Spleen (tissue), 11 donors: ENCODE measurements around the gene FXYD3. TPM values are rescaled to one million over a fixed set of nuclear protein-coding genes. Genes with fewer than 3 reads are reported as not detected.

ENCODE experiments used
- DNase-seq: peaks from one replicate; pipeline ENCODE4 v3.0.0-alpha.2; 2020
- H3K27ac ChIP-seq, 8 donors: fragments of 200-600 bp; sonication (generic) in 7 of 8; 1 replicate in 4 of 8; 2 replicates in 4 of 8; pipeline versions ENCODE4 v1.5.0 to v1.8.0; 2016 to 2021; ENCODE audit warnings: inconsistent platforms in 4 of 8, mild to moderate bottlenecking in 4 of 8, moderate library complexity in 1 of 8
- H3K27me3 ChIP-seq, 7 donors: fragments of 200-600 bp; sonication (generic) in 6 of 7; replicated peaks in 1 of 7; 1 replicate in 4 of 7; 2 replicates in 3 of 7; pipeline versions ENCODE4 v1.5.0 to v1.8.0; 2016 to 2021; ENCODE audit warnings: inconsistent platforms in 3 of 7, mild to moderate bottlenecking in 1 of 7
- H3K36me3 ChIP-seq, 6 donors: fragments of 200-600 bp; sonication (generic) in 5 of 6; 1 replicate in 4 of 6; 2 replicates in 2 of 6; pipeline versions ENCODE4 v1.5.0 to v1.8.0; 2016 to 2021; ENCODE audit warnings: inconsistent platforms in 2 of 6
- H3K4me1 ChIP-seq, 6 donors: fragments of 200-600 bp; sonication (generic) in 5 of 6; 1 replicate in 3 of 6; 2 replicates in 3 of 6; pipeline versions ENCODE4 v1.5.0 to v1.8.0; 2016 to 2021; ENCODE audit warnings: inconsistent platforms in 3 of 6
- H3K4me3 ChIP-seq, 8 donors: fragments of 200-600 bp; sonication (generic) in 7 of 8; 1 replicate in 4 of 8; 2 replicates in 4 of 8; pipeline versions ENCODE4 v1.5.0 to v1.8.0; 2016 to 2021; ENCODE audit warnings: inconsistent platforms in 4 of 8, mild to moderate bottlenecking in 4 of 8, moderate library complexity in 2 of 8
- H3K9me3 ChIP-seq, 8 donors: fragments of 200-600 bp; sonication (generic) in 7 of 8; 1 replicate in 4 of 8; 2 replicates in 4 of 8; pipeline versions ENCODE4 v1.5.0 to v1.8.0; 2016 to 2021; ENCODE audit warnings: inconsistent platforms in 4 of 8
- CTCF ChIP-seq, 11 experiments: fragments of 200-600 bp in 7 of 11; fragments of 450-650 bp in 4 of 11; sonication (generic) in 4 of 11; IDR thresholded peaks in 8 of 11; conservative IDR thresholded peaks in 3 of 11; 1 replicate in 7 of 11; 2 replicates in 4 of 11; pipeline versions ENCODE4 v1.4.0 to v1.8.0; 2016 to 2021; ENCODE audit warnings: antibody characterized with exemption in 11 of 11, inconsistent platforms in 4 of 11, mild to moderate bottlenecking in 1 of 11
- POLR2A ChIP-seq, 3 donors: fragments of 450-650 bp; IDR thresholded peaks; one replicate each; pipeline ENCODE4 v1.5.1; 2017; ENCODE audit warnings: antibody characterized with exemption in 3 of 3, mild to moderate bottlenecking in 1 of 3
- POLR2AphosphoS5 ChIP-seq, 3 donors: sonication (generic); formaldehyde crosslinking; IDR thresholded peaks; one replicate each; pipeline ENCODE4 v1.5.1; 2017; ENCODE audit warnings: antibody characterized with exemption in 3 of 3
- WGBS, 5 donors: extraction: QIAGEN DNeasy Blood & Tissue Kit in 3 of 5; methylation state at CpG; one replicate each; pipeline versions ENCODE4 v1.1.5 to v1.1.7; 2013 to 2018; 5-methylcytosine and 5-hydroxymethylcytosine counted together
- intact Hi-C: fragments of 100-400 bp; cut with DNase I; formaldehyde crosslinking; loops from one replicate; pipeline ENCODE4 v1.15.0; 2023; ENCODE audit warnings: low total_unique reads
- polyA plus RNA-seq, 3 donors: library from polyadenylated mRNA; stranded (reverse); fragments of 200-250 nt; gene quantifications; one replicate each; pipeline ENCODE4 v1.2.1, GENCODE V29; 2013
- total RNA-seq, 7 donors: library from RNA; depleted of rRNA in 3 of 7; stranded (reverse); fragments of >200 nt in 3 of 7; fragmentation: NEBNext Ultra II Directional in 4 of 7; extraction: Animal tissue kit (Norgen Biotek cat#: 25700) in 4 of 7; gene quantifications; one replicate each; pipeline versions ENCODE4 v1.1.0 to v1.2.1, GENCODE V29; 2016 to 2021
- donor health status: healthy with polysubstance abuse.
- donor health status: DM: no; HTN: no; CAD: no; lungs with moderate emphysema.
- donor health status: DM: no; HTN: no; CAD: no.
- donor health status: Bipolar disorder and iron deficiency.
- donor health status: healthy.
- donor health status: DM: no; HTN: no; CAD: no.
- donor health status: DM: yes; HTN: yes; CAD: no.

The FXYD3 gene
- total and polyA plus RNA-seq, 10 donors, result 0.33 to 1.5 (median 0.70) TPM; not detected in 7

- Histone ChIP-seq H3K4me1 (peaks cover 9 to 45% (median 30%) of the 10 kb centered on the region in 6 donors), H3K27ac (peak overlapping the region; percentile 48 to 90 (median 84)), H3K4me3 (peak overlapping the region; percentile 30 to 75 (median 46)), H3K9me3 (no peaks in the 10 kb centered on the region), H3K36me3 (no peaks in the 10 kb centered on the region), H3K27me3 (no peaks in the 10 kb centered on the region)
- peak; percentile 95 for DNase-seq
- WGBS, 5 donors, result 10 to 20% (median 15%) methylated on average over 23 to 42 of the region's 42 CpGs
- intact Hi-C loops, result no loop called here
- no peak for TF ChIP-seq CTCF (IDR thresholded peaks at IDR 0.05 in 8 of 11, conservative IDR thresholded peaks at IDR 0.05 in 3 of 11)
- peak in 1 of 3 donors; percentile 15 for TF ChIP-seq POLR2A (IDR thresholded peaks at IDR 0.05)
- TF ChIP-seq POLR2AphosphoS5 (IDR thresholded peaks at IDR 0.05), result peak; percentile 97 to 99 (median 98)
Measured at GRCh38 chr19:35124098-35125060, 8.8 kb downstream of the FXYD3 start.

GRCh38 chr19:35125270-35125717 lies 9.7 kb downstream of the FXYD3 start:
- H3K27ac ChIP-seq, result peak overlapping the region in 3 of 8 donors; percentile 84 to 88 (median 87)
- no peaks in the 10 kb centered on the region for H3K36me3 ChIP-seq
- no peak overlapping the region for H3K4me3 ChIP-seq
- intact Hi-C loops, result no loop called here
- no peaks in the 10 kb centered on the region for H3K27me3 ChIP-seq
- H3K9me3 ChIP-seq, result no peaks in the 10 kb centered on the region
- WGBS, 5 donors, result 83 to 93% (median 85%) methylated on average over 19 of the region's 19 CpGs
- peaks cover 9 to 37% (median 27%) of the 10 kb centered on the region in 6 donors for H3K4me1 ChIP-seq
- TF ChIP-seq POLR2AphosphoS5 (IDR thresholded peaks at IDR 0.05), result no peak
- peak; percentile 78 for DNase-seq

- Histone ChIP-seq H3K9me3 (no peaks in the 10 kb centered on the region), H3K4me1 (peaks cover 9 to 32% (median 24%) of the 10 kb centered on the region in 6 donors), H3K27me3 (no peaks in the 10 kb centered on the region), H3K4me3 (no peak overlapping the region), H3K27ac (peak overlapping the region in 1 of 8 donors; percentile 88), H3K36me3 (no peaks in the 10 kb centered on the region)
- WGBS, 5 donors, result 89 to 95% (median 90%) methylated on average over 9 to 35 of the region's 35 CpGs
- no peak for TF ChIP-seq POLR2AphosphoS5 (IDR thresholded peaks at IDR 0.05)
- no peak for TF ChIP-seq CTCF (IDR thresholded peaks at IDR 0.05 in 8 of 11, conservative IDR thresholded peaks at IDR 0.05 in 3 of 11)
- no peak for DNase-seq
- intact Hi-C loops, result no loop called here
Measured at GRCh38 chr19:35125749-35126623, 10.4 kb downstream of the FXYD3 start.

- H3K27me3 ChIP-seq, result no peaks in the 10 kb centered on the region
- H3K27ac ChIP-seq, result no peak overlapping the region
- WGBS, 5 donors, result 71 to 91% (median 80%) methylated on average over 18 to 20 of the region's 20 CpGs; no CpG with 5 or more reads in 1 of the 5 donors
- DNase-seq, result no peak
- TF ChIP-seq CTCF (IDR thresholded peaks at IDR 0.05 in 8 of 11, conservative IDR thresholded peaks at IDR 0.05 in 3 of 11) (no peak), POLR2AphosphoS5 (IDR thresholded peaks at IDR 0.05) (no peak), POLR2A (IDR thresholded peaks at IDR 0.05) (no peak)
- intact Hi-C loops, result no loop called here
- H3K4me1 ChIP-seq, result peaks cover 9 to 32% (median 24%) of the 10 kb centered on the region in 6 donors
- no peak overlapping the region for H3K4me3 ChIP-seq
- H3K36me3 ChIP-seq, result no peaks in the 10 kb centered on the region
- H3K9me3 ChIP-seq, result no peaks in the 10 kb centered on the region
Measured at GRCh38 chr19:35126624-35126959, 11.0 kb downstream of the FXYD3 start.
